ES-I3 (cell line): ENCODE measurements around the gene LIME1.

Experiments
- H3K36me3 ChIP-seq: 2 replicates; pipeline ENCODE4 v1.6.1; 2013; ENCODE audit warnings: mild to moderate bottlenecking, low read length, control low read depth, moderate library complexity; ENCODE audit not compliant: insufficient read depth
- H3K4me1 ChIP-seq: 2 replicates; pipeline ENCODE4 v1.6.1; 2013; ENCODE audit warnings: mild to moderate bottlenecking, control low read depth, low read length; ENCODE audit not compliant: insufficient read depth
- H3K9ac ChIP-seq: 2 replicates; pipeline ENCODE4 v1.6.1; 2013; ENCODE audit warnings: low read depth, mild to moderate bottlenecking, low read length, moderate library complexity
- H3K9me3 ChIP-seq: 2 replicates; pipeline ENCODE4 v1.6.1; 2013; ENCODE audit warnings: mild to moderate bottlenecking, low read length, moderate library complexity; ENCODE audit not compliant: control insufficient read depth, insufficient read depth

LIME1 gene

GRCh38 chr20:63751471-63752271 lies 15.2 kb downstream of the LIME1 start:
- Histone ChIP-seq H3K4me1 (peaks cover 9% of the 10 kb centered on the region; the same call in 1 of the 2 replicates), H3K36me3 (no peaks in the 10 kb centered on the region; the same call in 1 of the 2 replicates), H3K9ac (no peak overlapping the region; the same call in 1 of the 2 replicates), H3K9me3 (no peaks in the 10 kb centered on the region)

GRCh38 chr20:63752411-63753101 lies 16.1 kb downstream of the LIME1 start:
- H3K9me3 ChIP-seq = no peaks in the 10 kb centered on the region
- no peaks in the 10 kb centered on the region; the same call in 1 of the 2 replicates for H3K36me3 ChIP-seq
- peaks cover 9% of the 10 kb centered on the region; the same call in 1 of the 2 replicates for H3K4me1 ChIP-seq
- no peak overlapping the region for H3K9ac ChIP-seq

GRCh38 chr20:63753381-63753780 lies 16.9 kb downstream of the LIME1 start:
- Histone ChIP-seq H3K36me3 (no peaks in the 10 kb centered on the region; the same call in 1 of the 2 replicates), H3K9ac (no peak overlapping the region), H3K9me3 (no peaks in the 10 kb centered on the region), H3K4me1 (peaks cover 9% of the 10 kb centered on the region; the same call in 1 of the 2 replicates)

- H3K36me3 ChIP-seq = no peaks in the 10 kb centered on the region; the same call in 1 of the 2 replicates
- H3K9ac ChIP-seq = no peak overlapping the region
- H3K4me1 ChIP-seq = peaks cover 9% of the 10 kb centered on the region; the same call in 1 of the 2 replicates
- no peaks in the 10 kb centered on the region for H3K9me3 ChIP-seq
Observed at GRCh38 chr20:63754008-63754407, 17.5 kb downstream of the LIME1 start.

GRCh38 chr20:63755933-63756647 lies 19.6 kb downstream of the LIME1 start:
- Histone ChIP-seq H3K9me3 (no peaks in the 10 kb centered on the region), H3K4me1 (peaks cover 8% of the 10 kb centered on the region; the same call in 1 of the 2 replicates), H3K36me3 (no peaks in the 10 kb centered on the region), H3K9ac (no peak overlapping the region)

GRCh38 chr20:63756648-63756991 lies 20.2 kb downstream of the LIME1 start:
- Histone ChIP-seq H3K9ac (no peak overlapping the region), H3K4me1 (peaks cover 5% of the 10 kb centered on the region; the same call in 1 of the 2 replicates), H3K36me3 (no peaks in the 10 kb centered on the region), H3K9me3 (no peaks in the 10 kb centered on the region)

- Histone ChIP-seq H3K9me3 (no peaks in the 10 kb centered on the region), H3K9ac (no peak overlapping the region), H3K4me1 (0 out of 2 replicates have a peak, but pooled peaks cover 2% of the 10 kb centered on the region), H3K36me3 (no peaks in the 10 kb centered on the region)
Observed at GRCh38 chr20:63758152-63758551, 21.7 kb downstream of the LIME1 start.

GRCh38 chr20:63759377-63759901 lies 23.0 kb downstream of the LIME1 start:
- no peaks in the 10 kb centered on the region for H3K9me3 ChIP-seq
- H3K9ac ChIP-seq = no peak overlapping the region
- no peaks in the 10 kb centered on the region for H3K36me3 ChIP-seq
- no peaks in the 10 kb centered on the region for H3K4me1 ChIP-seq

GRCh38 chr20:63765082-63765873 lies 28.8 kb downstream of the LIME1 start:
- H3K36me3 ChIP-seq = peaks cover 4% of the 10 kb centered on the region; the same call in 1 of the 2 replicates
- no peaks in the 10 kb centered on the region for H3K9me3 ChIP-seq
- H3K9ac ChIP-seq = no peak overlapping the region
- no peaks in the 10 kb centered on the region for H3K4me1 ChIP-seq

GRCh38 chr20:63765902-63766301 lies 29.4 kb downstream of the LIME1 start:
- no peak overlapping the region for H3K9ac ChIP-seq

GRCh38 chr20:63766695-63767426 lies 30.4 kb downstream of the LIME1 start:
- no peaks in the 10 kb centered on the region for H3K9me3 ChIP-seq
- H3K36me3 ChIP-seq = peaks cover 4% of the 10 kb centered on the region; the same call in 1 of the 2 replicates
- no peaks in the 10 kb centered on the region for H3K4me1 ChIP-seq
- no peak overlapping the region for H3K9ac ChIP-seq

More at GRCh38 chr20:63765902-63766301, 29.4 kb downstream of the LIME1 start:
- Histone ChIP-seq H3K9me3 (no peaks in the 10 kb centered on the region), H3K36me3 (peaks cover 4% of the 10 kb centered on the region; the same call in 1 of the 2 replicates), H3K4me1 (no peaks in the 10 kb centered on the region)

- Histone ChIP-seq H3K36me3 (peaks cover 4% of the 10 kb centered on the region; the same call in 1 of the 2 replicates), H3K9me3 (no peaks in the 10 kb centered on the region), H3K9ac (no peak overlapping the region), H3K4me1 (no peaks in the 10 kb centered on the region)
Observed at GRCh38 chr20:63767456-63767855, 31.0 kb downstream of the LIME1 start.

- Histone ChIP-seq H3K4me1 (no peaks in the 10 kb centered on the region), H3K36me3 (peaks cover 4% of the 10 kb centered on the region; the same call in 1 of the 2 replicates), H3K9ac (no peak overlapping the region)
Observed at GRCh38 chr20:63767886-63768285, 31.4 kb downstream of the LIME1 start.

More at GRCh38 chr20:63767886-63768285, 31.4 kb downstream of the LIME1 start:
- H3K9me3 ChIP-seq = no peaks in the 10 kb centered on the region
